Neuron (in vitro differentiated cells): ENCODE data around the gene LSM14B.
"Not testable (repeated sequence)": the region's sequence is repeated elsewhere in the genome, so short reads cannot be mapped to it uniquely, and the experiment has no call there.

Experiments
- H2AFZ ChIP-seq: one replicate; pipeline ENCODE4 v1.6.1; 2013; ENCODE audit warnings: low read depth, mild to moderate bottlenecking, inconsistent platforms, low read length, moderate library complexity
- H3K27me3 ChIP-seq: one replicate; pipeline ENCODE4 v1.6.1; 2013; ENCODE audit warnings: low read length; ENCODE audit not compliant: insufficient read depth
- H3K36me3 ChIP-seq: one replicate; pipeline ENCODE4 v1.6.1; 2013; ENCODE audit warnings: low read length; ENCODE audit not compliant: insufficient read depth
- H3K4me1 ChIP-seq: one replicate; pipeline ENCODE4 v1.6.1; 2013; ENCODE audit warnings: low read length; ENCODE audit not compliant: insufficient read depth
- H3K4me3 ChIP-seq: 2 replicates; pipeline ENCODE4 v1.5.1; 2013; ENCODE audit warnings: mild to moderate bottlenecking, low read length, moderate library complexity
- H3K9me3 ChIP-seq: one replicate; pipeline ENCODE4 v1.6.1; 2013; ENCODE audit warnings: low read length

The LSM14B gene

GRCh38 chr20:62141043-62141396 lies 18.7 kb downstream of the LSM14B start:
- peaks cover 60% of the 10 kb centered on the region for H3K36me3 ChIP-seq

GRCh38 chr20:62141397-62142251 lies 19.3 kb downstream of the LSM14B start:
- no peaks in the 10 kb centered on the region for H3K27me3 ChIP-seq
- H3K36me3 ChIP-seq = peaks cover 57% of the 10 kb centered on the region
- no peak overlapping the region for H2AFZ ChIP-seq
- H3K4me3 ChIP-seq = peak overlapping the region; percentile 88
- H3K4me1 ChIP-seq = peaks cover 25% of the 10 kb centered on the region
- peaks cover 4% of the 10 kb centered on the region for H3K9me3 ChIP-seq

More at GRCh38 chr20:62141043-62141396, 18.7 kb downstream of the LSM14B start:
- Histone ChIP-seq H3K4me1 (peaks cover 25% of the 10 kb centered on the region), H3K4me3 (peak overlapping the region; percentile 88), H3K27me3 (no peaks in the 10 kb centered on the region), H3K9me3 (peaks cover 2% of the 10 kb centered on the region), H2AFZ (no peak overlapping the region)

- Histone ChIP-seq H3K36me3 (peaks cover 50% of the 10 kb centered on the region), H3K27me3 (no peaks in the 10 kb centered on the region), H3K9me3 (peaks cover 9% of the 10 kb centered on the region), H3K4me3 (peak overlapping the region; percentile 88), H2AFZ (no peak overlapping the region), H3K4me1 (peaks cover 25% of the 10 kb centered on the region)
Measured at GRCh38 chr20:62142252-62143080, 20.2 kb downstream of the LSM14B start.

- Histone ChIP-seq H3K4me3 (peak within 1 kb of the TSS; percentile 88), H3K27me3 (no peaks in the 10 kb centered on the region), H3K36me3 (peaks cover 42% of the 10 kb centered on the region), H3K9me3 (peaks cover 9% of the 10 kb centered on the region), H2AFZ (no peak within 1 kb of the TSS), H3K4me1 (peaks cover 25% of the 10 kb centered on the region)
Measured at GRCh38 chr20:62143081-62143956, 21.0 kb downstream of the LSM14B start, which contains the start of the genes PSMA7 and SS18L1. Gene PSMA7 (minus strand): TSS chr20:62143394. CDS start chr20:62143303, 91 bp downstream. Gene SS18L1 (plus strand): TSS chr20:62143769. CDS start chr20:62143821, 52 bp downstream.

GRCh38 chr20:62143957-62144825 lies 21.9 kb downstream of the LSM14B start:
- H3K4me3 ChIP-seq = peak overlapping the region; percentile 88
- peaks cover 31% of the 10 kb centered on the region for H3K4me1 ChIP-seq
- no peaks in the 10 kb centered on the region for H3K27me3 ChIP-seq
- H3K9me3 ChIP-seq = peaks cover 9% of the 10 kb centered on the region
- H3K36me3 ChIP-seq = peaks cover 36% of the 10 kb centered on the region
- no peak overlapping the region for H2AFZ ChIP-seq

- H3K27me3 ChIP-seq = no peaks in the 10 kb centered on the region
- peaks cover 22% of the 10 kb centered on the region for H3K36me3 ChIP-seq
- peaks cover 40% of the 10 kb centered on the region for H3K4me1 ChIP-seq
- no peak overlapping the region for H2AFZ ChIP-seq
- peaks cover 9% of the 10 kb centered on the region for H3K9me3 ChIP-seq
- peak overlapping the region; percentile 88 for H3K4me3 ChIP-seq
Measured at GRCh38 chr20:62145688-62146018, 23.4 kb downstream of the LSM14B start.

GRCh38 chr20:62146019-62146755 lies 23.9 kb downstream of the LSM14B start:
- Histone ChIP-seq H3K4me1 (peaks cover 37% of the 10 kb centered on the region), H3K4me3 (no peak overlapping the region), H3K36me3 (peaks cover 18% of the 10 kb centered on the region), H3K27me3 (no peaks in the 10 kb centered on the region), H3K9me3 (peaks cover 9% of the 10 kb centered on the region), H2AFZ (no peak overlapping the region)

GRCh38 chr20:62147125-62147524 lies 24.9 kb downstream of the LSM14B start:
- Histone ChIP-seq H3K27me3 (no peaks in the 10 kb centered on the region), H3K4me3 (no peak overlapping the region), H3K36me3 (peaks cover 20% of the 10 kb centered on the region), H3K4me1 (peaks cover 28% of the 10 kb centered on the region), H3K9me3 (peaks cover 11% of the 10 kb centered on the region), H2AFZ (no peak overlapping the region)

- Histone ChIP-seq H2AFZ (no peak overlapping the region), H3K4me3 (no peak overlapping the region), H3K4me1 (peaks cover 28% of the 10 kb centered on the region), H3K9me3 (peaks cover 12% of the 10 kb centered on the region), H3K27me3 (no peaks in the 10 kb centered on the region), H3K36me3 (peaks cover 24% of the 10 kb centered on the region)
Measured at GRCh38 chr20:62147528-62147927, 25.3 kb downstream of the LSM14B start.

GRCh38 chr20:62148383-62148782 lies 26.1 kb downstream of the LSM14B start:
- peaks cover 31% of the 10 kb centered on the region for H3K36me3 ChIP-seq
- not testable (repeated sequence) for H3K27me3 ChIP-seq, H3K4me3 ChIP-seq

GRCh38 chr20:62148908-62149314 lies 26.6 kb downstream of the LSM14B start:
- peaks cover 28% of the 10 kb centered on the region for H3K4me1 ChIP-seq
- peaks cover 20% of the 10 kb centered on the region for H3K9me3 ChIP-seq
- H3K4me3 ChIP-seq = no peak overlapping the region
- no peak overlapping the region for H2AFZ ChIP-seq
- H3K36me3 ChIP-seq = peaks cover 36% of the 10 kb centered on the region
- H3K27me3 ChIP-seq = no peaks in the 10 kb centered on the region

More at GRCh38 chr20:62148383-62148782, 26.1 kb downstream of the LSM14B start:
- not testable (repeated sequence) for H2AFZ ChIP-seq
- Histone ChIP-seq H3K9me3 (peaks cover 16% of the 10 kb centered on the region), H3K4me1 (peaks cover 28% of the 10 kb centered on the region)
